K562 (cell line): ENCODE data around the gene CST7. TPM values are rescaled to one million over a fixed set of nuclear protein-coding genes. Genes with fewer than 3 reads are reported as not detected.

Experiments
- BHLHE40 ChIP-seq: IDR thresholded peaks from 2 replicates; pipeline ENCODE4 v1.6.1; 2011; ENCODE audit warnings: low read length, improper control_type of control experiment
- CEBPG ChIP-seq, 3 experiments: fragments of 200-800 bp in 1 of 3; sonication (Bioruptor generic) in 1 of 3; sonication (generic) in 1 of 3; formaldehyde crosslinking in 1 of 3; IDR thresholded peaks in 2 of 3; conservative IDR thresholded peaks in 1 of 3; 2 replicates each; pipeline versions ENCODE4 v1.6.1 to v1.8.0; 2016 to 2022; ENCODE audit warnings: missing compliant biosample characterization in 2 of 3, missing genetic modification characterization in 2 of 3, mild to moderate bottlenecking in 1 of 3, missing genetic modification reagents in 1 of 3
- ETS1 ChIP-seq: conservative IDR thresholded peaks from 2 replicates; pipeline ENCODE4 v1.6.1; 2011; ENCODE audit warnings: low read depth, mild to moderate bottlenecking, low read length; ENCODE audit not compliant: control insufficient read depth
- ETV1 ChIP-seq: fragments of 450-650 bp; conservative IDR thresholded peaks from 2 replicates; pipeline ENCODE4 v1.6.1; 2016; ENCODE audit warnings: missing genetic modification characterization, control low read depth, low read depth, missing compliant biosample characterization
- ID3 ChIP-seq, 2 experiments: fragments of 250-450 bp in 1 of 2; fragments of 450-650 bp in 1 of 2; sonication (Bioruptor Pico) in 1 of 2; IDR thresholded peaks; 2 replicates each; pipeline versions ENCODE4 v1.6.1 to v1.8.0; 2016 to 2021; ENCODE audit warnings: mild to moderate bottlenecking in 2 of 2, moderate library complexity in 2 of 2, missing compliant biosample characterization in 1 of 2, missing genetic modification characterization in 1 of 2
- KDM4B ChIP-seq, 2 experiments: fragments of 450-650 bp in 1 of 2; sonication (generic) in 1 of 2; IDR thresholded peaks; 2 replicates each; pipeline ENCODE4 v1.6.1; 2016 to 2017; ENCODE audit warnings: borderline replicate concordance in 2 of 2, antibody characterized with exemption in 1 of 2, low read depth in 1 of 2, mild to moderate bottlenecking in 1 of 2
- MTA1 ChIP-seq: fragments of 450-650 bp; IDR thresholded peaks from 2 replicates; pipeline ENCODE4 v1.6.1; 2017; ENCODE audit warnings: borderline replicate concordance
- NFIC ChIP-seq: fragments of 450-650 bp; IDR thresholded peaks from 2 replicates; pipeline ENCODE4 v1.6.1; 2017; ENCODE audit warnings: mild to moderate bottlenecking, inconsistent platforms
- NR3C1 ChIP-seq: sonication (generic); formaldehyde crosslinking; IDR thresholded peaks from 2 replicates; pipeline ENCODE4 v1.8.1; 2022; ENCODE audit warnings: missing genetic modification reagents
- PHF21A ChIP-seq: fragments of 450-650 bp; IDR thresholded peaks from 2 replicates; pipeline ENCODE4 v1.6.1; 2017; ENCODE audit warnings: low read depth, borderline replicate concordance
- PURB ChIP-seq: sonication (generic); formaldehyde crosslinking; IDR thresholded peaks from 2 replicates; pipeline ENCODE4 v1.9.0; 2021; ENCODE audit warnings: low read depth, mild to moderate bottlenecking, missing genetic modification reagents
- PYGO2 ChIP-seq: fragments of 450-650 bp; IDR thresholded peaks from 2 replicates; pipeline ENCODE4 v1.6.1; 2016; ENCODE audit warnings: mild to moderate bottlenecking, missing genetic modification characterization, moderate library complexity, missing compliant biosample characterization
- RBM39 ChIP-seq: fragments of 200-400 bp; formaldehyde crosslinking; optimal IDR thresholded peaks from 2 replicates; pipeline ENCODE3; 2018; ENCODE audit warnings: low read depth, low read length
- RUNX1 ChIP-seq: sonication (generic); IDR thresholded peaks from 2 replicates; pipeline ENCODE4 v1.6.1; 2016; ENCODE audit warnings: antibody characterized with exemption, low read depth
- XRCC5 ChIP-seq: fragments of 200-400 bp; formaldehyde crosslinking; IDR thresholded peaks from 2 replicates; pipeline ENCODE4 v1.6.1; 2017; ENCODE audit warnings: low read depth, mild to moderate bottlenecking, low read length
- ZFP30 ChIP-seq: fragments of 250-450 bp; sonication (Bioruptor Pico); IDR thresholded peaks from 2 replicates; pipeline ENCODE4 v1.8.0; 2022; ENCODE audit warnings: moderate library complexity, mild to moderate bottlenecking, inconsistent platforms, borderline replicate concordance
- ZKSCAN3 ChIP-seq: fragments of 250-450 bp; sonication (Bioruptor Pico); IDR thresholded peaks from 2 replicates; pipeline ENCODE4 v1.4.0; 2020
- ZNF263 ChIP-seq: sonication (generic); formaldehyde crosslinking; IDR thresholded peaks from 2 replicates; pipeline ENCODE4 v1.8.0; 2022; ENCODE audit warnings: mild to moderate bottlenecking, missing genetic modification reagents, borderline replicate concordance
- ZNF518B ChIP-seq: fragments of 250-450 bp; sonication (Bioruptor Pico); IDR thresholded peaks from 2 replicates; pipeline ENCODE4 v1.5.0; 2021; ENCODE audit warnings: mild to moderate bottlenecking, moderate library complexity
- ZNF707 ChIP-seq: fragments of 250-450 bp; sonication (Bioruptor Pico); conservative IDR thresholded peaks from 2 replicates; pipeline ENCODE4 v1.8.0; 2022; ENCODE audit warnings: inconsistent platforms, mild to moderate bottlenecking, moderate library complexity
- polyA plus RNA-seq, 8 experiments: library from polyadenylated mRNA; depleted of rRNA in 4 of 8; stranded (reverse) in 5 of 8; unstranded in 3 of 8; fragments of >200 nt; fragmentation: Nextera tagmentation in 2 of 8; fragmentation: Illumina TruSeq in 1 of 8; extraction: Ambion mirVana in 2 of 8; extraction: Trizol in 1 of 8; gene quantifications; 2 replicates each; pipeline versions ENCODE4 v1.2.1 to v1.2.3, GENCODE V29; 2011 to 2014; ENCODE audit warnings: inconsistent platforms in 1 of 8, missing spikeins in 1 of 8
- total RNA-seq, 7 experiments: library from RNA; depleted of rRNA in 6 of 7; stranded (reverse); fragments of >200 nt in 6 of 7; fragmentation: Illumina TruSeq in 2 of 7; extraction: Trizol in 2 of 7; gene quantifications; 2 replicates each; pipeline versions ENCODE4 v1.2.1 to v1.2.3, GENCODE V29; 2011 to 2021; ENCODE audit warnings: low replicate concordance in 1 of 7
- TF ChIP-seq, protein P1 (sequence below): sonication (generic); formaldehyde crosslinking; IDR thresholded peaks from 2 replicates; pipeline ENCODE4 v1.5.0; 2020; ENCODE audit warnings: missing genetic modification reagents

Gene CST7
- total and polyA plus RNA-seq, 9 of the 15 experiments (the other 6 are each of a cell fraction or from before 2014, with no cell fraction given) = not detected

DNA sequence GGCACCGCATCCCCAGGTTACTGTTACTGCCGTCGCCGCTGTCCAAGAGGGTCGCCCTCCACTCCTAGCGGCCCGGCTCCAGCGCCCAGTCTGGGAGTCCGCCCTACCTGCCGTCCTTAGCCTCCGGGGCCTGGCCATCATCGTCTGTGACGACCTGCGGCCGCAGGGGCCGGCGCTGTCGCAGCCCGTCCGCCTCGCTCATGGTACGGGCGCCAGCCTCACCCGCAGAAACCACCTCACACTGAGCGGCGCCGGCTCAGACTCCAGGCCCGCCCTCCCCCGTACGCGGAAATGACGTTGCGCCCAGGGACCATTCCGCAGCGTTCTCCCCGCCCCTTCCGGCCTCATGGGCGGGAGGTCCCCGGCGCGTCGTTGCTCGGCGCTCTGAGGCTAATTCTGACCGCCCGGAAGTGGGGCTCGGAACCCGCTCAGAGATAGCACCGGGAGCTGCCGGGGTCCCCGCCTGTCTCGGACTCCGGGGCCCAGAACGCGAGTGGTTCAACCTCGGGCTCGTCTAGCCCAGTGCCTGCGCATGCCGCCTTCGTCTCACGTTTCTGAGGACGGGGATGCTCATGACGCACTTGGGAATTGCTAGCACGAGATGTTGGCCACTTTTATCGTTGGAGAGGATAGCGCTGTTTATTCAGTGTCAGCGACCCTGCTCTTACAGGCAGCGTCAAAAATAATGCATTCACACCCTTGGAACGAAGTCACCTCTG lies 43.6 kb downstream of the CST7 start, which contains the start of gene APMAP (continued):
- TF ChIP-seq ZNF518B (CRISPR knock-in tag) (no peak), RUNX1 (no peak), ETV1 (tag) (peak; percentile 77), XRCC5 (no peak), NFIC (no peak), ZFP30 (CRISPR knock-in tag) (no peak), BHLHE40 (peak; percentile 65), ETS1 (no peak), ZNF707 (CRISPR knock-in tag) (no peak), PYGO2 (tag) (no peak), MTA1 (no peak; the same call in 1 of the 2 replicates), KDM4B (IDR thresholded peaks at IDR 0.05; ENCODE audit: borderline replicate concordance in 2 of 2, low read depth in 1 of 2) (0 out of 4 replicates have a peak, but pooled peaks of 1 of the 2 experiments have one; percentile 48), NR3C1 (CRISPR knock-in tag) (no peak), CEBPG (CRISPR knock-in tag; IDR thresholded peaks at IDR 0.05) (no peak), CEBPG (tag; conservative IDR thresholded peaks at IDR 0.05 in 1 of 2, IDR thresholded peaks at IDR 0.05 in 1 of 2) (no peak), PHF21A (no peak), ID3 (CRISPR knock-in tag; IDR thresholded peaks at IDR 0.05) (no peak), ID3 (tag; IDR thresholded peaks at IDR 0.05) (no peak; the same call in 1 of the 2 replicates), PURB (CRISPR knock-in tag) (no peak), RBM39 (no peak), ZNF263 (CRISPR knock-in tag) (0 out of 2 replicates have a peak, but pooled peaks have one; percentile 30), ZKSCAN3 (CRISPR knock-in tag) (no peak)
- TF ChIP-seq, protein P1, sequence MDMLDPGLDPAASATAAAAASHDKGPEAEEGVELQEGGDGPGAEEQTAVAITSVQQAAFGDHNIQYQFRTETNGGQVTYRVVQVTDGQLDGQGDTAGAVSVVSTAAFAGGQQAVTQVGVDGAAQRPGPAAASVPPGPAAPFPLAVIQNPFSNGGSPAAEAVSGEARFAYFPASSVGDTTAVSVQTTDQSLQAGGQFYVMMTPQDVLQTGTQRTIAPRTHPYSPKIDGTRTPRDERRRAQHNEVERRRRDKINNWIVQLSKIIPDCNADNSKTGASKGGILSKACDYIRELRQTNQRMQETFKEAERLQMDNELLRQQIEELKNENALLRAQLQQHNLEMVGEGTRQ = no peak
